ENCODE measurements around the gene KCTD21.
"Not testable (repeated sequence)": the region's sequence is repeated elsewhere in the genome, so short reads cannot be mapped to it uniquely, and the experiment has no call there.

Gene KCTD21

GRCh38 chr11:78200061-78200460 lies 11.6 kb upstream of the KCTD21 start:
- DNase-seq = no peak

- DNase-seq = no peak
These were observed 11.2 kb upstream of the KCTD21 start for GRCh38 chr11:78199653-78200015.

GRCh38 chr11:78199015-78199652 lies 10.7 kb upstream of the KCTD21 start:
- no peak for DNase-seq

- DNase-seq = no peak
These were observed 9.4 kb upstream of the KCTD21 start for GRCh38 chr11:78197816-78198215.

GRCh38 chr11:78196661-78197091 lies 8.2 kb upstream of the KCTD21 start:
- DNase-seq = no peak

DNA sequence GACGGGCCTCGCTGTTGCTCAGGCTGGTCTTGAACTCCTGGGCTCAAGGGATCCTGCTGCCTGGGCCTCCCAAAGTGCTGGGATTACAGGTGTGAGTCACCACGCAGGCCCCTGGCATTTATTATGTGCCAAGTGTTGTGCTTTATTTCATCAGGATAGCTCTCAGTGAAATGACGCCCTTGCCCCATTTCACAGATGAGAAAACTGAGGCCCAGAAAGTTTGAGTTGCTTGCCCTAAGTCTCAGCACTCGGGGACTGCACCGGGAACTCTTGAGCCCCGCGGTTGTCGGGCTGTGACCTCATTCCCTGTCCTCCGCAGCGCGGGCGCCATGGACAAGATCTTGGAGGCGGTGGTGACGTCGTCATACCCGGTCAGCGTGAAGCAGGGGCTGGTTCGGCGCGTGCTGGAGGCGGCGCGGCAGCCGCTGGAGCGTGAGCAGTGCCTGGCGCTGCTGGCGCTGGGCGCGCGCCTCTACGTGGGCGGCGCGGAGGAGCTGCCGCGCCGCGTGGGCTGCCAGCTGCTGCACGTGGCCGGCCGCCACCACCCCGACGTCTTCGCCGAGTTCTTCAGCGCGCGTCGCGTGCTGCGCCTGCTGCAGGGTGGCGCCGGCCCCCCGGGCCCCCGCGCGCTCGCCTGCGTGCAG lies 7.6 kb upstream of the KCTD21 start:
- no peak for DNase-seq

GRCh38 chr11:78194490-78194889 lies 6.1 kb upstream of the KCTD21 start:
- no peak for DNase-seq

DNA sequence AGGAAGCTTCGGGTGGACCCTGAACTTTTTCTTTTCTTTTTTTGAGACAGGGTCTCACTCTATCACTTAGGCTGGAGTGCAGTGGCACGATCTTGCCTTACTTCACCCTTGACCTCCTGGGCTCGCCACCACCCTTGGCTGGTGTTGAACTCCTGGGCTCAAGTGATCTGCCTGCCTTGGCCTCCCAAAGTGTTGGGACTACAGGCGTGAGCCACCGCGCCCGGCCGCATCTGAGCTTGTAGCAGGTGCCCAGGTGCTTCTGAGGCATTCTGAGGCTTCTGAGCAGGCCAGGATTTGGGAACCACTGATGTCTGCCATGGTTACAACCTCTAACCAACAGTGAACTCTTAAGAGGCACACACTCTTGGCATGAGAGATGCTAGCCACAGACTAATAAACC lies 5.4 kb upstream of the KCTD21 start:
- DNase-seq = no peak

GRCh38 chr11:78192911-78193351 lies 4.5 kb upstream of the KCTD21 start:
- DNase-seq = no peak

DNA sequence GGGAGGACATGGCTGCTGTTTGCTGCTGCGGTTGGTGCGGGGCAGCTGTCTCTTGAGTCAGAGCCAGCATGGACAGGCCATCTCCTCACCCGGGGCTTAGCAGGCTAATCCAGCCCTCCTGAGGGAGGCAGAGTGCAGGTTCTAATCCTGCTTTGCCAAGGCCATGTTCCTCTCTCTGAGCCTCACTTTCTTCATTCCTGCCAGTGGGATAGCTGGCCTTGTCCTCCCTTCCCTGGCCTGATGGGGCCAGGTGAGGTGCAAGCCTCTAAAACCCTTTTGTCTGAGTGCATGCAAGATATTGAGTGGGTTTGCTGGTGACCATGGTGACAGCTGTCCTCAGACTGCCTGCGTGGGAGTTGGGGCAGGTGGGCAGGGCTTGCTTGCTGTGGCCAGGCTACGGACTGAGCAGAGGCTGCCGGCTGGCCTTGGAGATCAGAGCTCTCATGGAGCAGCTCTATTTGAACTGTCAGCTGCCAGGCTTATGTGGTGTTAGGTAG lies 3.8 kb upstream of the KCTD21 start:
- no peak for DNase-seq

DNA sequence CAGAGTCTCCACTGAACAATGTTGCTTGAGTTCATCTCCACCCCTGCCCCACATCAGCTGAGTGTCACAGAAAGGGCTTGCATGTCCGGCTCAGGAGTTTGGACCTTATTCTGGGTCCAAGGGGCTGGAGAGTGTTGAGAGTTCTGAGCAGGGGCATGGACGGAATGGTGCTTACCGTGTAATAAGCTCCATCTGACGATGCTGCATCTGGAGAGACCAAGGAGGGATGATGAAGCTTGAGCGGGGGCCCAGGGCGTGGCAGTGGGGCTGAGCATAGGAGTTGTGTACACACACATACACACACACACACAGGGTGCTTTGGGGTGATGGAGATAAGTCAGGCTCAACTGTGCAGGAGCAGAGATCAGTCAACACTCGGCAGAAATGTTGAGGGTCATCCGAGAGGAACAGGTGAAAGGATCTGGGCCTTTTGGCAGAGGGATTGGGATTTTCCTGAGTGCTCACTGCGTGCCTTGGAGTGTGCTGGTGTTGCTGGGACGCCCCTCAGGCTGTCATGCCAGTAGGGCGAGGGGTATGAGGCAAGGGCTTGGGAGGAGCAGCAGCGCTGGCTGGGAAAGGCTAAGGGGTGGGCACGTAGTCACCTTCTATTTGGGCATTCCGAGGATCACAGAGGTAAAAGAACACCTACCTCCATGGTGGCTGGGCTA lies 2.6 kb upstream of the KCTD21 start:
- DNase-seq = no peak

- no peak for DNase-seq
These were observed 1.9 kb upstream of the KCTD21 start for GRCh38 chr11:78190374-78190773.

GRCh38 chr11:78189851-78190250 lies 1.4 kb upstream of the KCTD21 start:
- DNase-seq = no peak

DNA sequence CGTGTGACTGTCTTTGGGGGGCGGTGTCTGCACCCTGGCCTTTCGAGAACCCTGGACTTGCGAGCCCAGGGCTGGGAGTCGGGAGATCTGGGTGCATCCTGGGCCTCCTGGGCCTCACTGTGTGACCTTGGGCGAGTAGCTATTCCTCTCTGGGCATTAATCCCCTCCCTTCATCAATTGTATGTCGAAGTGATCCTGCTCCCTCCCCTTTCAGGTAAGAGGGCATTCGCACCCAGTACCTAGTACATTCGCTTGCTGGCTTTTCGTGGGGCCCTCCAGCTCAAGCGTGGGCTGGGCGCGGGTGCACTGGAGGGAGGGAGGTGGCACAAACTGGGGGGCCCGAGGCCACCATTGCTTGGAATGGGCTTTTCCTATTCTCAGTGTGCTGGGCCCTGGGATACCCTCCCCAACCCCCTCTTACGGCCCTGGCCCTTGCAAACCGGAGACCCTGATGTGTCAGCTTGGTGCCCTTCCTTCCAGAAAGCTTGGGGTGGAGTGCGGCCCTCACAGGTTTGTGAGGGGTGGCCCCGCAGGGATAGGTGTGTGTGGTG lies 823 bp upstream of the KCTD21 start:
- no peak for DNase-seq

- peak; percentile 65 to 84 for DNase-seq
These were observed 800 bp downstream of the KCTD21 start for GRCh38 chr11:78187366-78188285.

GRCh38 chr11:78181185-78181584 lies 7.2 kb downstream of the KCTD21 start:
- DNase-seq = no peak

DNA sequence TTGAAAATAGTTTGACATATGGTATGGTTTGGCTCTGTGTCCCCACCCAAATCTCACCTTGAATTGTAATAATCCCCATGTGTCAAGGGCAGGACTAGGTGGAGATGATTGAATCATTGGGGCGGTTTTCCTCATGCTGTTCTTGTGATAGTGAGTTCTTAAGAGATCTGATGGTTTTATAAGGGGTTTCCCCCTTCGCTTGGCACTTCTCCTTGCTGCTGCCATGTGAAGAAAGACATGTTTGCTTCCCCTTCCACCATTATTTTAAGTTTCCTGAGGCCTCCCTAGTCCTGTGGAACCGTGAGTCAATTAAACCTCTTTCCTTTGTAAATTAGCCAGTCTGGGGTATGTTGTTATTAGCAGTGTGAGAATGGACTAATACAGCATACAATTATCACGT lies 7.7 kb downstream of the KCTD21 start:
- DNase-seq = no peak

- DNase-seq = no peak
These were observed 8.9 kb downstream of the KCTD21 start for GRCh38 chr11:78179459-78180071.

- no peak for DNase-seq
These were observed 11.2 kb downstream of the KCTD21 start for GRCh38 chr11:78177216-78177615.

GRCh38 chr11:78176605-78177141 lies 11.8 kb downstream of the KCTD21 start:
- DNase-seq = no peak

- not testable (repeated sequence) for DNase-seq
These were observed 12.6 kb downstream of the KCTD21 start for GRCh38 chr11:78175862-78176261.

DNA sequence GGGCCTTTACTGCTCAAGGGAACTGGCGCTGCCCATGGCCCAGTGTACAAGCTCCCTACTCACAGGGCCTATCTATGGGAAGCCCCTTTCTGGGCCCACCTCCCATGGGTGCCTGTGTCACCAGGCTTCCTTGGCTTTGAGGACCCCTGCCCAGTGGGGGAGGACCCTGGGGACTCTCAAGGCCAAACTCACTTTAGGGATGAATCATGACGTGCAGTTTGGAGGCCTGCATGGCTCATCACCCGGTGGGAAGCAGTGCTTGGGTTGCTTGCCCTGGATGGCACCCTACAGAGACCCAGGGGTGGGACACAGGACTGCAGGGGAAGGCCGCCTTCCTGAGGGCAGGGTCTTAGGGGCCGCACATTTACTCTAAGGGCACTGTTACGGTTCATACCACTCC lies 16.5 kb downstream of the KCTD21 start:
- no peak for DNase-seq

All from CD4-positive, alpha-beta T cell treated with Interleukin-1 beta for 1 hour (primary cell).